GM21390 (cell line): ENCODE data around the gene ITGB7.

ENCODE experiments used
- ATAC-seq: cut with Tn5 transposase; IDR thresholded peaks from one replicate; pipeline ENCODE4 v1.9.1; 2021; ENCODE audit not compliant: unreplicated experiment

Gene ITGB7

GRCh38 chr12:53207042-53207441 lies at the start of gene ITGB7:
ITGB7 (minus strand) TSS chr12:53207251; CDS start chr12:53200443, 6,808 bp downstream.
- peak; percentile 47 for ATAC-seq

GRCh38 chr12:53255996-53256395 lies 48.9 kb upstream of the ITGB7 start:
- ATAC-seq = no peak

- no peak for ATAC-seq
These were observed 47.9 kb upstream of the ITGB7 start for GRCh38 chr12:53254816-53255545.

GRCh38 chr12:53253298-53253697 lies 46.2 kb upstream of the ITGB7 start:
- ATAC-seq = no peak

GRCh38 chr12:53252349-53252916 lies 45.4 kb upstream of the ITGB7 start:
- ATAC-seq = no peak

- ATAC-seq = peak; percentile 75
These were observed 44.7 kb upstream of the ITGB7 start for GRCh38 chr12:53251477-53252348.

- ATAC-seq = no peak
These were observed 38.2 kb upstream of the ITGB7 start for GRCh38 chr12:53245286-53245685.

- ATAC-seq = no peak
These were observed 37.3 kb upstream of the ITGB7 start for GRCh38 chr12:53244337-53244736.

GRCh38 chr12:53241623-53242412 lies 34.8 kb upstream of the ITGB7 start:
- ATAC-seq = no peak

GRCh38 chr12:53239643-53240258 lies 32.7 kb upstream of the ITGB7 start:
- no peak for ATAC-seq

GRCh38 chr12:53236443-53237111 lies 29.5 kb upstream of the ITGB7 start:
- no peak for ATAC-seq

GRCh38 chr12:53235742-53236442 lies 28.8 kb upstream of the ITGB7 start:
- no peak for ATAC-seq

GRCh38 chr12:53235164-53235563 lies 28.1 kb upstream of the ITGB7 start:
- ATAC-seq = no peak

GRCh38 chr12:53234271-53234914 lies 27.3 kb upstream of the ITGB7 start:
- no peak for ATAC-seq

- no peak for ATAC-seq
These were observed 26.6 kb upstream of the ITGB7 start for GRCh38 chr12:53233671-53234121.

- ATAC-seq = no peak
These were observed 25.8 kb upstream of the ITGB7 start for GRCh38 chr12:53232646-53233461.

GRCh38 chr12:53231921-53232645 lies 25.0 kb upstream of the ITGB7 start, which contains the start of gene RARG:
RARG (minus strand) TSS chr12:53232209; CDS start chr12:53227545, 4,664 bp downstream.
- no peak for ATAC-seq
